Cardiac fibroblast (primary cell): ENCODE measurements around the gene BCAR1.

Experiments used
- DNase-seq, 2 donors: peaks; one replicate each; pipeline versions ENCODE4 v3.0.0 to v3.0.0-alpha.2; 2010; ENCODE audit warnings: low read depth in 2 of 2
- H3K4me3 ChIP-seq, 2 donors: replicated peaks in 1 of 2; 1 replicate in 1 of 2; 2 replicates in 1 of 2; pipeline ENCODE4 v1.5.1; 2011; ENCODE audit warnings: low read depth in 2 of 2, low read length in 2 of 2, mild to moderate bottlenecking in 2 of 2, moderate library complexity in 1 of 2
- TF ChIP-seq, protein P1 (sequence below): IDR thresholded peaks from one replicate; pipeline ENCODE4 v1.5.1; 2011; ENCODE audit warnings: low read depth, mild to moderate bottlenecking, low read length, inconsistent platforms

Gene BCAR1

GRCh38 chr16:75264999-75265910 lies 13.8 kb upstream of the BCAR1 start:
- TF ChIP-seq, protein P1, sequence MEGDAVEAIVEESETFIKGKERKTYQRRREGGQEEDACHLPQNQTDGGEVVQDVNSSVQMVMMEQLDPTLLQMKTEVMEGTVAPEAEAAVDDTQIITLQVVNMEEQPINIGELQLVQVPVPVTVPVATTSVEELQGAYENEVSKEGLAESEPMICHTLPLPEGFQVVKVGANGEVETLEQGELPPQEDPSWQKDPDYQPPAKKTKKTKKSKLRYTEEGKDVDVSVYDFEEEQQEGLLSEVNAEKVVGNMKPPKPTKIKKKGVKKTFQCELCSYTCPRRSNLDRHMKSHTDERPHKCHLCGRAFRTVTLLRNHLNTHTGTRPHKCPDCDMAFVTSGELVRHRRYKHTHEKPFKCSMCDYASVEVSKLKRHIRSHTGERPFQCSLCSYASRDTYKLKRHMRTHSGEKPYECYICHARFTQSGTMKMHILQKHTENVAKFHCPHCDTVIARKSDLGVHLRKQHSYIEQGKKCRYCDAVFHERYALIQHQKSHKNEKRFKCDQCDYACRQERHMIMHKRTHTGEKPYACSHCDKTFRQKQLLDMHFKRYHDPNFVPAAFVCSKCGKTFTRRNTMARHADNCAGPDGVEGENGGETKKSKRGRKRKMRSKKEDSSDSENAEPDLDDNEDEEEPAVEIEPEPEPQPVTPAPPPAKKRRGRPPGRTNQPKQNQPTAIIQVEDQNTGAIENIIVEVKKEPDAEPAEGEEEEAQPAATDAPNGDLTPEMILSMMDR = no peak
- DNase-seq = no peak
- H3K4me3 ChIP-seq = peak overlapping the region; percentile 96 to 98

- DNase-seq = peak; percentile 40 to 61
- H3K4me3 ChIP-seq = peak overlapping the region; percentile 96 to 98
Measured at GRCh38 chr16:75264457-75264998, 13.1 kb upstream of the BCAR1 start.

DNA sequence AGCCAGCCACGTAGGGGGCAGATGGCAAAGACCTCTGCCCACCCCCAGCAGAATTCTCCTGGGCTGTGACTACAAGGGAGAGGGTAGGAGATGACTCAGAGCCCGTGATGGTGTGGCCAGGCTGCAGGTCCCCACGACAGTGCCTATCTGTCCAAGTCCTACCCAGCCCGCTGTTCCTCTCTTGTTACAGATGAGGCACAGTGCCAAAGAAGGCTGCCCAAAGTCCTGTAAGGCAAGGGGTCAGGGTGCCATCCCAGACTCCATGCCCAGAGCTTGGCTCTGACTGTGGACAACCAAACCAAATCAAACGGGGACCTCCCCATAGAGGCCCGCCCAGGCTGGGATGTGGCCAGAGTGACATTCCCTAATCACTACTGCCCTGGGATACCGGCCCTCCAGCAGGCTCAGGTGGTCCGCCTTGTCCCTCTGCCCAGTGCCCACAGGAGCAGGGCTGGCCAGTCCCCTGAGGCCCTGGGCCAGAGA lies 12.6 kb upstream of the BCAR1 start:
- peak overlapping the region; percentile 96 to 98 for H3K4me3 ChIP-seq
- peak in 1 of 2 donors; percentile 33 for DNase-seq
- TF ChIP-seq, protein P1 = no peak

More at GRCh38 chr16:75264457-75264998, 13.1 kb upstream of the BCAR1 start:
- TF ChIP-seq, protein P1 = no peak

GRCh38 chr16:75263291-75263962 lies 12.0 kb upstream of the BCAR1 start:
- DNase-seq = no peak
- peak overlapping the region; percentile 15 to 96 for H3K4me3 ChIP-seq
- TF ChIP-seq, protein P1 = no peak

GRCh38 chr16:75262800-75263127 lies 11.3 kb upstream of the BCAR1 start:
- TF ChIP-seq, protein P1 = no peak
- H3K4me3 ChIP-seq = no peak overlapping the region
- no peak for DNase-seq

DNA sequence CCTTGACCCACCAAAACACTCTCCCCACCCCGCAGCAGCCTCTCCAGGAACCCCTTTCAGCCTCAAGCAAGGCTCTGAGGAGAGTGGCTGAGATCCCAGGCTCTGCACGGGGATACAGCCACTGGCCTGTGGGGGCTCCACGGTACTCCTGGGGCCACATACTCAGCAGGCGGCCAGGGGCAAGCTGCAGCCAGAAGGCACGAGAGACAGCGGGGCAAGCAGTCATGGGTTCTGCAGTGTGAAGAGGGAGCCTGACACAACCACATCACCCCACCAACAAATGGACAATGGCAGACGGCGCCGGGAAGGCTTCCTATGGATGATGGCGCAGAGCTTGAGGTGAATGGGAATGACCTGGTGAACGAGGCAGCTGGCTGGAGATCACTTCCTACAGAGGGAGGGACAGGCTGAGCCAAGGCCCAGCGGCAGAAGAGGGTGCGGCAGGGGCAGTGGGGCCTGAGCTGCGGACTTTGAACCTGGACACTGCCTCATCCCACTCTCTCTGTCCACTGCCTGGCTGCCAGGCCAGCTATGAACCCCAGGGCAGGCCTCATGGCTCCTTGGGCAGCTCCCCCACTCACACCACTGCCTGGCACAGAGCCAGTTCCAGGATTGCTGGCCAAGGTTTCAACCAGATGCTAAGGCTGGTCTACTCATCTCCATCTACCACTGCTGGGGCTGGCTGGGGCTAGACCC lies 10.8 kb upstream of the BCAR1 start:
- H3K4me3 ChIP-seq = no peak overlapping the region
- TF ChIP-seq, protein P1 = no peak
- DNase-seq = peak in 1 of 2 donors; percentile 64
